Common myeloid progenitor, CD34-positive (primary cell): ENCODE data around the gene MT1H.

Experiments used
- CTCF ChIA-PET: fragments of 350-600 bp; sonication (Branson Sonifier 250); formaldehyde crosslinking; loops from one replicate; lab custom pipeline; 2021; ENCODE audit warnings: antibody characterized with exemption; lab: Charles Lee
- POLR2A ChIA-PET: fragments of 350-600 bp; sonication (Branson Sonifier 250); formaldehyde crosslinking; loops from one replicate; lab custom pipeline; 2021; ENCODE audit warnings: antibody characterized with exemption; lab: Charles Lee
- DNase-seq, 3 donors: peaks; one replicate each; pipeline versions ENCODE4 v3.0.0 to v3.0.0-alpha.2; 2013
- H3K27ac ChIP-seq, 2 experiments: 1 replicate in 1 of 2; 2 replicates in 1 of 2; pipeline ENCODE4 v1.7.0; 2013; ENCODE audit warnings: inconsistent platforms in 2 of 2, low read length in 2 of 2, mild to moderate bottlenecking in 2 of 2, low read depth in 1 of 2, moderate library complexity in 1 of 2; ENCODE audit not compliant: severe bottlenecking in 2 of 2, insufficient read depth in 1 of 2, poor library complexity in 1 of 2
- H3K27me3 ChIP-seq, 5 experiments: replicated peaks in 2 of 5; 1 replicate in 3 of 5; 2 replicates in 2 of 5; pipeline versions ENCODE4 v1.6.1 to v1.7.0; 2013; ENCODE audit warnings: low read length in 4 of 5, mild to moderate bottlenecking in 2 of 5, moderate library complexity in 2 of 5, inconsistent platforms in 1 of 5; ENCODE audit not compliant: insufficient read depth in 5 of 5, control insufficient read depth in 4 of 5
- H3K36me3 ChIP-seq, 4 experiments: 1 replicate in 2 of 4; 2 replicates in 2 of 4; pipeline versions ENCODE4 v1.6.1 to v1.7.0; 2013; ENCODE audit warnings: low read length in 3 of 4, control low read depth in 1 of 4, mild to moderate bottlenecking in 1 of 4; ENCODE audit not compliant: control insufficient read depth in 4 of 4, insufficient read depth in 4 of 4
- H3K4me1 ChIP-seq, 4 experiments: 1 replicate in 3 of 4; 2 replicates in 1 of 4; pipeline versions ENCODE4 v1.6.1 to v1.7.1; 2013; ENCODE audit warnings: low read length in 3 of 4, mild to moderate bottlenecking in 3 of 4, control low read depth in 1 of 4, inconsistent platforms in 1 of 4, moderate library complexity in 1 of 4; ENCODE audit not compliant: control insufficient read depth in 4 of 4, insufficient read depth in 4 of 4; ENCODE audit errors: control extremely low read depth in 1 of 4
- H3K4me3 ChIP-seq, 7 experiments: 1 replicate in 4 of 7; 2 replicates in 3 of 7; pipeline versions ENCODE4 v1.5.1 to v1.7.0; 2013; ENCODE audit warnings: mild to moderate bottlenecking in 7 of 7, low read length in 6 of 7, moderate library complexity in 6 of 7, inconsistent platforms in 2 of 7, low read depth in 2 of 7, control low read depth in 1 of 7; ENCODE audit not compliant: insufficient read depth in 4 of 7, control insufficient read depth in 1 of 7; ENCODE audit errors: extremely low read depth in 1 of 7
- H3K9me3 ChIP-seq, 5 experiments: 1 replicate in 4 of 5; 2 replicates in 1 of 5; pipeline versions ENCODE4 v1.6.1 to v1.7.1; 2013; ENCODE audit warnings: low read length in 4 of 5, mild to moderate bottlenecking in 2 of 5, inconsistent platforms in 1 of 5, low read depth in 1 of 5, moderate library complexity in 1 of 5; ENCODE audit not compliant: control insufficient read depth in 4 of 5, insufficient read depth in 2 of 5; ENCODE audit errors: control extremely low read depth in 1 of 5
- WGBS: methylation state at CpG from one replicate; pipeline ENCODE4 v1.1.5; 2013; ENCODE audit not compliant: insufficient coverage; 5-methylcytosine and 5-hydroxymethylcytosine counted together

The MT1H gene

GRCh38 chr16:56631832-56632155 lies 37.8 kb upstream of the MT1H start:
- no peaks in the 10 kb centered on the region for H3K36me3 ChIP-seq
- POLR2A ChIA-PET = no interaction called here
- WGBS = 30% methylated on average over 13 of the region's 14 CpGs
- peak overlapping the region in 5 of 7 experiments; percentile 21 to 62 (median 55) for H3K4me3 ChIP-seq
- peaks cover 9 to 94% (median 46%) of the 10 kb centered on the region in 5 experiments for H3K27me3 ChIP-seq
- H3K4me1 ChIP-seq = peaks cover 0 to 25% (median 16%) of the 10 kb centered on the region in 4 experiments
- no peak for DNase-seq
- CTCF ChIA-PET = interaction anchor here (1.2 to 1.6 kb wide), 2 partner anchors 28 to 54 kb away, joined by 3 to 4 read pairs; no protein-coding TSS in a partner anchor
- no peaks in the 10 kb centered on the region for H3K9me3 ChIP-seq
- H3K27ac ChIP-seq = no peak overlapping the region

- H3K4me1 ChIP-seq = peaks cover 0 to 25% (median 16%) of the 10 kb centered on the region in 4 experiments
- H3K4me3 ChIP-seq = peak within 1 kb of the TSS in 5 of 7 experiments; percentile 31 to 62 (median 55)
- peak in 2 of 3 donors; percentile 41 to 47 for DNase-seq
- no peak within 1 kb of the TSS for H3K27ac ChIP-seq
- no peaks in the 10 kb centered on the region for H3K9me3 ChIP-seq
- H3K36me3 ChIP-seq = no peaks in the 10 kb centered on the region
- POLR2A ChIA-PET = no interaction called here
- CTCF ChIA-PET = no interaction called here
- WGBS = 2% methylated on average over 59 of the region's 61 CpGs
- H3K27me3 ChIP-seq = peaks cover 14 to 94% (median 43%) of the 10 kb centered on the region in 5 experiments
These were observed 37.3 kb upstream of the MT1H start, which contains the start of gene MT1M for GRCh38 chr16:56632156-56632847. TSS of gene MT1M (plus strand) at chr16:56632659. CDS start at chr16:56632732, 73 bp downstream.

GRCh38 chr16:56632848-56633365 lies 36.7 kb upstream of the MT1H start:
- WGBS = 34% methylated on average over 4 of the region's 6 CpGs
- no peak overlapping the region for H3K27ac ChIP-seq
- H3K27me3 ChIP-seq = peaks cover 16 to 97% (median 44%) of the 10 kb centered on the region in 5 experiments
- peak overlapping the region in 4 of 7 experiments; percentile 38 to 62 (median 57) for H3K4me3 ChIP-seq
- no peak for DNase-seq
- H3K36me3 ChIP-seq = no peaks in the 10 kb centered on the region
- ChIA-PET POLR2A (no interaction called here), CTCF (interaction anchor here (1.0 kb wide), 1 partner anchor 10 kb away, joined by 3 read pairs; no protein-coding TSS in a partner anchor)
- H3K4me1 ChIP-seq = peaks cover 0 to 27% (median 16%) of the 10 kb centered on the region in 4 experiments
- H3K9me3 ChIP-seq = no peaks in the 10 kb centered on the region

GRCh38 chr16:56633535-56633934 lies 36.1 kb upstream of the MT1H start:
- Histone ChIP-seq H3K27me3 (peaks cover 16 to 100% (median 48%) of the 10 kb centered on the region in 5 experiments), H3K9me3 (no peaks in the 10 kb centered on the region), H3K27ac (no peak overlapping the region), H3K36me3 (no peaks in the 10 kb centered on the region), H3K4me1 (peaks cover 0 to 34% (median 19%) of the 10 kb centered on the region in 4 experiments), H3K4me3 (no peak overlapping the region)
- ChIA-PET CTCF (interaction anchor here (1.0 to 1.3 kb wide), 3 partner anchors 9 to 26 kb away, joined by 3 to 5 read pairs (median 3); partner anchors contain the start of gene MT2A), POLR2A (no interaction called here)
- DNase-seq = no peak
- WGBS = 54% methylated on average over 7 of the region's 7 CpGs

GRCh38 chr16:56634715-56635440 lies 34.7 kb upstream of the MT1H start:
- CTCF ChIA-PET = interaction anchor here (1.0 to 1.3 kb wide), 3 partner anchors 9 to 27 kb away, joined by 3 to 5 read pairs (median 5); partner anchors contain the start of gene MT2A

GRCh38 chr16:56635441-56635967 lies 34.1 kb upstream of the MT1H start:
- H3K27ac ChIP-seq = no peak overlapping the region
- H3K9me3 ChIP-seq = no peaks in the 10 kb centered on the region
- WGBS = under 1% methylated on average over 21 of the region's 40 CpGs
- DNase-seq = peak in 2 of 3 donors; percentile 61 to 62
- peak overlapping the region in 2 of 7 experiments; percentile 11 to 43 for H3K4me3 ChIP-seq
- no peaks in the 10 kb centered on the region for H3K36me3 ChIP-seq
- H3K4me1 ChIP-seq = peaks cover 0 to 35% (median 19%) of the 10 kb centered on the region in 4 experiments
- CTCF ChIA-PET = interaction anchor here (1.2 kb wide), 1 partner anchor 14 kb away, joined by 3 read pairs; no protein-coding TSS in a partner anchor
- H3K27me3 ChIP-seq = peaks cover 17 to 100% (median 51%) of the 10 kb centered on the region in 5 experiments
- POLR2A ChIA-PET = no interaction called here

More at GRCh38 chr16:56634715-56635440, 34.7 kb upstream of the MT1H start:
- no peaks in the 10 kb centered on the region for H3K9me3 ChIP-seq
- peaks cover 18 to 100% (median 51%) of the 10 kb centered on the region in 5 experiments for H3K27me3 ChIP-seq
- 3% methylated on average over 35 of the region's 47 CpGs for WGBS
- DNase-seq = no peak
- H3K4me3 ChIP-seq = peak overlapping the region in 3 of 7 experiments; percentile 16 to 43 (median 19)
- no peaks in the 10 kb centered on the region for H3K36me3 ChIP-seq
- peaks cover 0 to 35% (median 19%) of the 10 kb centered on the region in 4 experiments for H3K4me1 ChIP-seq
- POLR2A ChIA-PET = no interaction called here
- H3K27ac ChIP-seq = no peak overlapping the region
